UCSD-AML1 (cell line): ENCODE measurements around the gene CBLC.

ENCODE experiments used
- DNase-seq: peaks from one replicate; lab custom pipeline; 2025; ENCODE audit not compliant: unreplicated experiment; lab: John Stamatoyannopoulos, UW

CBLC gene

GRCh38 chr19:44746616-44746945 is 31.1 kb upstream of the CBLC start:
- DNase-seq, result no peak

- DNase-seq, result peak; percentile 92
Measured at GRCh38 chr19:44746946-44747738, 30.5 kb upstream of the CBLC start.

GRCh38 chr19:44747739-44748425 is 29.8 kb upstream of the CBLC start:
- peak; percentile 80 for DNase-seq

GRCh38 chr19:44748426-44749254 is 29.1 kb upstream of the CBLC start, which contains the start of gene BCL3:
TSS of gene BCL3 (plus strand) at chr19:44748708. CDS start at chr19:44748791, 83 bp downstream.
- peak; percentile 88 for DNase-seq

GRCh38 chr19:44749292-44749691 is 28.4 kb upstream of the CBLC start:
- no peak for DNase-seq

GRCh38 chr19:44749994-44750393 is 27.7 kb upstream of the CBLC start:
- no peak for DNase-seq

GRCh38 chr19:44752123-44752815 is 25.4 kb upstream of the CBLC start:
- DNase-seq, result no peak

- DNase-seq, result peak; percentile 98
Measured at GRCh38 chr19:44752816-44753625, 24.7 kb upstream of the CBLC start.

- no peak for DNase-seq
Measured at GRCh38 chr19:44753626-44753931, 24.1 kb upstream of the CBLC start.

- DNase-seq, result peak; percentile 93
Measured at GRCh38 chr19:44753932-44754749, 23.5 kb upstream of the CBLC start.

GRCh38 chr19:44754750-44755080 is 23.0 kb upstream of the CBLC start:
- DNase-seq, result no peak

- DNase-seq, result no peak
Measured at GRCh38 chr19:44755219-44755618, 22.5 kb upstream of the CBLC start.

- no peak for DNase-seq
Measured at GRCh38 chr19:44756089-44756562, 21.6 kb upstream of the CBLC start.

- DNase-seq, result no peak
Measured at GRCh38 chr19:44757057-44757734, 20.5 kb upstream of the CBLC start.

- DNase-seq, result no peak
Measured at GRCh38 chr19:44757735-44758505, 19.8 kb upstream of the CBLC start.

- DNase-seq, result no peak
Measured at GRCh38 chr19:44758596-44758995, 19.1 kb upstream of the CBLC start.

- no peak for DNase-seq
Measured at GRCh38 chr19:44759083-44759804, 18.4 kb upstream of the CBLC start.

GRCh38 chr19:44762038-44762437 is 15.7 kb upstream of the CBLC start:
- DNase-seq, result no peak
